GM18520 (cell line): ENCODE results near the gene GALNT13.

Experiments
- ATAC-seq: cut with Tn5 transposase; IDR thresholded peaks from one replicate; pipeline ENCODE4 v1.9.1; 2021; ENCODE audit not compliant: unreplicated experiment

Gene GALNT13

DNA sequence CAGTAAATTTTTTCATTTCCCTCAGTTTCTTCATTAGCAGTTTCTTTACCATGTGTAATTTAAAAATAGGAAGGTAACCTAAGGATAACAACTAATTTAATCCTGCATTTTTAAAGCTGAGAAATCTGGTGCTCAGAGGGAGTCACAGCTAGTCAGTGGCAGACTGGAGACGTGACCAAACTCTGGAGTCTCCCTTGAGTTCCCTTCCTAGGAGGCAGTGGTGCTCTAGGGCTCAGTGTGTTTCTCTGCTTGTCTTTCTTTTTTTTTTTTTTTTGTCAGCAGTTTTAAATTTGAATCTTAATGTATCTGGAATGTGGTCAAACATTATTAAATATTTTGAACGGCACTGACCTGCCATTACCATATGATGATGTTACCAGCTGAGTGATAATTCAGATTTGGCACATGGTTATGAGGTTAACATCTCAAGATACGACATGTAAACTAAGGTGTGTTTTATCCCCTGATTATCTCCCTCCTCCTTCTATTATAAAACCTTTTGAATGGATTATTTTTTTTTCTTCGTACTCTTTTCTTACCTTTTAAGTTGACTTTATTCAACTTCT, 226.2 kb downstream of the GALNT13 start:
- no peak for ATAC-seq

DNA sequence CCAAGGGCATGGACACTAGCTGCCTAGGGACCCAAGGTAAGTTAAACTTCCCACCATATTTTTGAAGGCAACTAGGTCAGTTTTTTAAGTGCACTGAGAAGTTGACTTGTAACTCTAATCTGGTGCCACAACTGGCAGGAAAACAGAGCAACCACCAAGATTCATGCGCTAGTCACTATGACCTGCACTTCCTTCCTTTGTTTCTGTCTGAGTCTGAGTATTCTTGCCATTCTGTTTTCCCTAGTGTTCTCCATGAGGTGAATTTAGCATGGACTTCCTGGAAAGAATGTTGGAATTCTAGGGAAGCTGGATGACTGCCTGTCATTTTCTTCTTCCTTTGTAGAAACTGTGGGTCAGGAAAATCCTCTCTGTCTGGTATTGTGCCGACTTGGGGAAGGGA, 249.0 kb downstream of the GALNT13 start:
- no peak for ATAC-seq

DNA sequence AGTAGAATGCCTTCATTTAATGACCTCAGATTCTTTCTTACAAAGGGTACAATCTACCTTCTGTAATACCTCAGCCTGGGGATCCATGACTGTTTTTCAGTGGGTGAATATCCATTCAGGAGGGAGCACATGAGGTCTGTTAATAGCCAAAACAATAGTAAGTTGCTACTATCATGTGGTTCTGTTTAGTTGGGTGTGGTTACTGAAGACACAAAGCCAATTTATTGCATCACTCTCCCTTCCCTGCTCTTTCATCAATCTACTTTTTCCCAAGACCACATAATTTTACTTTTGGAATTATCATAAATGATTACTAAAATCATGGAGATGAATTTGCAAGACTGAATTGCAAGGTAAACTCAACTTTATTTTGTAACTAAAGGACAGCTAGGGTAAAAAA, 254.2 kb downstream of the GALNT13 start:
- no peak for ATAC-seq

DNA sequence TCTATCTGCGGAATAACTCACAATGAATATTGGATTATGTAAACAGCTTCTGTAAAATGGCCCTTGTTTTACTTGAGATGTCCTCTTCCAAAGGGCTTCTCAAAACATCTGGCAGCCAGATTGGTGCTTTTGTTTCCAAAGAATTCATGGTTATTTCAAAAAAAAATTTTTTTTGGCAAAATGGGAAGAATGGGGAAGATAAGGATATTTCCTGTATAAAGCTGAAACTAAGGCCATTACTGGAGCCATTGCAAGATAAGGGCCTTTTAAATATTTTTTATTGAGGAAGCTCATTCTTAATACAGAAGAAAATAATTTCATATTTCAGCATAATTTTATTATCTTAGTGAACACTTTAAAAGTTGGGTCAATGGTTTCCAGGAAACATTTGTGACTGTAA, 259.1 kb downstream of the GALNT13 start:
- no peak for ATAC-seq

DNA sequence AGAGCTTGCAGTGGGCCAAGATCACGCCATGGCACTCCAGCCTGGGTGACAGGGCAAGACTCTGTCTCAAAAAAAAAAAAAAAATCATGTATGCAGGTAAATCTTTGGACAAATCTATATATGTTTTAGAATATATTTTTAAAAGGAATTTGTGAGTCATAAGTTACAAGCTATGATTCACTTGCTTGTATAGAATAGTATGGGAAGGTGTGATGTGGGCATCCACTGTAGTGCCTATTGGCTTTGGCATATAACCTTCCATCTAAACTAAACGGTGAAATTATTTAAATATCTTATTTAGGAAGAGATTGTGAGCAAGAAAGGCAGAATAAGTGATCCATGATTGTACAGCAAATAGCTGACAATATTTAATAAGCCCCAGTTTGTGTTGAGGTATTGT, 261.1 kb downstream of the GALNT13 start:
- no peak for ATAC-seq

DNA sequence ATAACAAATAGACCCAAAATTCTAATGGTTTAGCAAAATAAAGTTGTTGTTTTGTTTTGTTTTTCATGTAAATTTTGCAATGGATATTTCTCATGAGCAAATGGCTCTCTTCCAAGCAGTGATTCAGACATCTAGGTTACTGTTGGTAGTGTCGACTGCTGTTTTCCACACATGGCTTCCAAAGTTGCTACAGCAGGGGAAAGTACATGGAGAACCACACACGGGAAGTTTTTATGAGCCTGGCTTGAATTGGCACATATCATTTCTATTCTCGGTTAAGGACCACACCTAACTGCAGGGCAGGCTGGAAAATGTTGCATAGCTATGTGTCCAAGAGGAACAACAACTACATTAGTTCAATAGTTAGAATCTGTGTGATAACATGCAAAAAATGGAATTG, 262.1 kb downstream of the GALNT13 start:
- ATAC-seq = no peak

DNA sequence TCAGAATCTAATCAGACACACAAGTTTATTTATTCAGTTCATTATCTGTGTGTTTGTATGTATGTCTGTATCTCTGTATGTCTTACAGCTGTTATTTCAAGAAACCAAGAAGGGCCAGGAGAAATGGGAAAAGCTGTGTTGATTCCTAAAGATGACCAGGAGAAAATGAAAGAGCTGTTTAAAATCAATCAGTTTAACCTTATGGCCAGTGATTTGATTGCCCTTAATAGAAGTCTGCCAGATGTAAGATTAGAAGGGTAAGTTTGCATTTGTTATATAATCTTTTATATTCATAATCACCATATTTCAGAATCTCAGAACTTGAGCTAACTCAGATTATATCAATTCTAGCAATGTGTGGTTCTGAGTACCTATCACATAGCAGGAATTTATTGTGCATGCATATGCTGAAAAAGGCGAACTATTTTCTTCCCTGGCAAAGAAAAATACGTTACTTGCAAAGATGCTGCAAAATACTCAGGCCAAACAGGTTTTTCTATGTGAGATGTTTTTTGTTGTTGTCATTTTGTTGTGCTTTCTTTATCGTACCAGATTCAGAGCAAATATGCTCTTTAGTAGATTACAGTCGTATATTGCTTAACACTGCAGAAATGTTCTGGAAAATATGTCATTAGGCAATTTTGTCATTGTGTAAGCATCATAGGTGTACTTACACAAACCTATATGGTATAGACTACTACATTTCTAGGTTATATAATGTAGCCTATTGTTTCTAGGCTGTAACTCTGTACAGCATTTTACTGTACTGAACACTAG, 268.7 kb downstream of the GALNT13 start:
- ATAC-seq = no peak

DNA sequence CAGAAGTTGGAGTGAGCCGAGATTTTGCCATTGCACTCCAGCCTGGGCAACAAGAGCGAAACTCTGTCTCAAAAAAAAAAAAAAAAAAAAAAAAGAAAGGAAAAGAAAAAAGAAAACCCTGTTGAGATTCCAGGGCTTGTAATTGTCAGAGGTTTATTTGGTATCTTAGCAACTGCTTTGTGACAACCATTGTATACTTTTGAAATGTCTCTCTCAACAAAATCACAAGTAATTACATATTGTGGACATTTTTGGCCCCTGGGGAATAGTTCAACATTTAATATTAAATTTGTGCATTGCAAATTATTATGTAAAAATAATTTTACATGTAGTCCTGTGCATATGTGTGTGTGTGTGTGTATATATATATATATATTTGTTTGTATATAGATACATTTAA, 270.8 kb downstream of the GALNT13 start:
- ATAC-seq = no peak

DNA sequence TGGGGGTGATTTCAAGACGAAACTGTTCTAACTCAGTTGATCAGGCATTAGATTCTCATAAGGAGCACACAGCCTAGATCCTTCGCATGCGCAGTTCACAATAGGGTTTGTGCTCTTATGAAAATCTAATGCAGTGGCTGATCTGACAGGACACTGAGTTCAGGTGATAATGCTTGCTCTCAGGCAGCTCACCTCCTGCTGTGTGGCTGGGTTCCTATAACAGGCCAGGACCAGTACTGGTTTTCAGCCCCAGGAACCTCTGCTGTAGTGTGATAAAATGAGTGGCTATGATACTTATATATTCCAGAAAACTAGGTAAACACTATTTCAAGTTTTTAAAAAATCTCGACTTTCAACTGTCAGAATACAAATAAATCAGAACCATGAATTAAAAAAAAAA, 271.4 kb downstream of the GALNT13 start:
- no peak for ATAC-seq

DNA sequence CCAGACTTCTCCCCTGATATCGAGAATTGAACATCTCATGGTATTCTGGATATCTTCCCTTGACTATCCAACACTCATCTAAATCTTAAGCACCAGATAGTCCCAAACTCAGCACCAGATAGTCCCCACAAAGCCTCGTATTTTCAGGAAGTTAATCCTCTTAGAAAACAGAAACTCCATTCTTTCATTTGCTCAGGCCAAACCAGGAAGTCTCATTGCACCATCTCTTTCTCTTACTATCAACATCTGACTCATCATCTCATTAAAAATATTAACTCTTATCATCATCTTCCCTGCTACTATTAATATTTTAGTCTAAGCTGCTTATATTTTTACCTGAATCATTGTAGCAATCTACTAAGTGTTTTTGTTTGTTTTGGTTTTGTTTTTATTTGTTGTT, 286.4 kb downstream of the GALNT13 start:
- ATAC-seq = no peak

DNA sequence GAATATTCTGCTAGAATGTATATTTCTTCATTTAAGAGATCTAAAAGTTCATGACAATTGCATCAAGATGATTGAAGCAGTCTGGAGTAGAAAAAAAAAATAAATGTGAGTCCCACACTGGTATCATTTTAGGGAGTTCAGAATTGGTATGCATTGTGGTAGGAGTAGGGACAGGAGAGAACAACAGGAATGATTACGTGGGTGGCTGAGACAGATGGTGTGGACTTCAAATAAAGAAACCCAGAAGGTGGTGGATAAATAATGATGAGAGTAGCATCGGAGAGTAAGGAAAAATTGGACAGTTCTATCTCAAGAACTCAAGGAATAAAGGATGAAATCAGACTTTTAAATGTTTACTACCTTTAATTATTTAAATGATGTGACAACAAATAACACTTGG, 289.6 kb downstream of the GALNT13 start:
- ATAC-seq = no peak

DNA sequence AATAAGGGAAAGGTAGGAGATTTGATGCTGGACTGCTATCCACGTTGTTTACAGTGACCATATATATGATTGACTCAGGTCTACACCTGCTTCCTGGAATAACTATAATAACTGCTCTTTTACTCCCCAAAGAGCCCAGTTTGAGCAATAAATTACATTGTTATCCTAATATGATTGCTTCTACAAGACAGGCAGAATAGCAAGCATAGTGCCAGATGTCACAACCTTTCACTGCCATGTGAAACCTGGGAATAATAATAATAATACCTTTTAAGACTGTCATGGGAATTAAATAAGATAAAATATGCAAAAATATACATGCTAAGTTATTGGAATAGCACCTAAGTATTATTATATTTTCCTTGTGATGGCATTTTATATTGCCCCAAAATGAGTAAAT, 298.7 kb downstream of the GALNT13 start:
- ATAC-seq = no peak

DNA sequence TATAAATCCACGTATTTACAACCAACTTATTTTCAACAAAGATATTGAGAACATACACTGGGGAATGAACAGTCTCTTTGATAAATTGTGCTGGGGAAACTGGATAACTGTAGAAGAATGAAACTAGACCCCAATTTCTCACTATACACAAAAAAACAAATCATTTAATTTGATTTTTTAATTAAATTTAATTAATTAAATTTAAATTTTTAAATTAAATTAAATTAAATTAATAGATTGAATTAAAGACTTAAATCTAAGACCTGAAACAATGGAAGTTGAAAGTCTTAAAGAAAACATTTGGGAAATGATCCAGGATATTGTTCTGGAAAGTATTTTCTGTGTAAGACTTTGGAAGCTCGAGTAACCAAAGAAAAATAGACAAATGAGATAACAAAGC, 301.4 kb downstream of the GALNT13 start:
- no peak for ATAC-seq

DNA sequence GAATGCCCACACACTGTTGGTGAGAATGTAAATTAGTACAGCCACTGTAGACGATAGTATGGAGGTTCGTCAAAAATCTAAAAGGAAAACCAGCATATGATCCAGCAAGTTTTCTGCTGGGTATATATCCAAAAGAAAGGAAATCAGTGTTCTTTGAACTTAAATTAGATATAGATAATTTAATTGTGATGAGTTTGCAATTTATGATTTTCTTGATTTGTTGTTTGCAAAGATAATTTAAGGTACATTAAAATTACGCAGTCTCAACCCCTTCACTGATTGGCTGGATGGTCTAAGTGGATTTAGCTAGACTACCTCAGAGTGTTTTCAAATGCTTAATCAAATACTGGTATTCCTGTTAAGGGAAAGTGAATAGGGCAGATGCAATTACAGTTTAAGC, 302.2 kb downstream of the GALNT13 start:
- ATAC-seq = no peak

DNA sequence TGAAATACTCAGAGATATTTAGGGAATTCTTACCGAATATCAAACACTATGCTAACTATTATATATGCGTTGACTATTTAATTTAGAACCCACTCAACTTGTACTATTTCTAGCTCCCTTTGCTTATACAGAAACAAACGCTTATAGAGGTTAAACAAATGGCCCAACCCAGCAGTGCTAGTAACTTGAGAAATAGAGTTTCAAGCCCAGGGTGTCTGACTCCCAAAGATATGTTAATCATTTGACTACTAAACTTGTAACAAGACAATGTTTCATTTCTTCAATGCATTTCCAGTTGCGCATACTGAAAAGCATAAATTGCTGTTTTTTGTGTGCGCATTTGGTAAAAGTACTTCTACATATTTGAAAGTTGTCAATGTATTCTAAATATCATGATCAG, 310.3 kb downstream of the GALNT13 start:
- no peak for ATAC-seq

DNA sequence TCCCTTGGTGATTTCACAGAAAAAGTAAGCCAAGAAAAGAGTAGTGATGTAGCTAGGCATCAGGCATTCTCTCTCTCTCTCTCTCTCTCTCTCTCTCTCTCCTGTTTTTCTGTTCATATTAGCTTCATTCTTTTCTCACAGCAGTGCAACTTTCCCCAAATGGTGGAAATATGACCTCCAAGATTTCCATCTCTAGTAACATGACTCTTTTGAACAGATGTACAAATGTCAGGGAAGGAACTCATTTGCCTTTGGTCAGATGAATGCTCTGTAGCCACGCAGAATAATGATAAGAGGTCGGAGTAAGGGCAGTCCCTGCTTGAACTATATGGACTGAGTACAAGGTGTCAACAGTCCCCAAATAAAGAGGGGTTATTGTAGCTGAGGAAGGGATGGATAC, 316.2 kb downstream of the GALNT13 start:
- no peak for ATAC-seq

DNA sequence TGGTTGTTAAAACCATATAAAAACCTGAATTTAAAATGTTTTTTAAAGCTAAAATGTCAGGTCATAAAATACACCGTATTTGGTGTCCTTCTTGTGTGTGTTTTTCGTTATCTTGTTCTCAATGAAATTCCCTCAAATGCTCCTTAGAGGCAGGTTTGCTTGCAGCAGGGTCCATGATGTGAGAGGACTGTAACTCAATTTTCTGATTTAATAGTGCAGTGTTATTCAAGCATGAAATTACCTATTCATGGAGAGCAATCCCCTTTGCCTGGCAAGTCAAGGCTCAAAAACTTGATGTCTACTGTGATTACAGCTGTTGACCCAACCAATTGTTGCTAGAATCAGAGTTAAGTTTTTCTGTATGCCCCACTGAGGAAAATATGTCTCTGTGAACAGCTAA, 318.2 kb downstream of the GALNT13 start:
- no peak for ATAC-seq

DNA sequence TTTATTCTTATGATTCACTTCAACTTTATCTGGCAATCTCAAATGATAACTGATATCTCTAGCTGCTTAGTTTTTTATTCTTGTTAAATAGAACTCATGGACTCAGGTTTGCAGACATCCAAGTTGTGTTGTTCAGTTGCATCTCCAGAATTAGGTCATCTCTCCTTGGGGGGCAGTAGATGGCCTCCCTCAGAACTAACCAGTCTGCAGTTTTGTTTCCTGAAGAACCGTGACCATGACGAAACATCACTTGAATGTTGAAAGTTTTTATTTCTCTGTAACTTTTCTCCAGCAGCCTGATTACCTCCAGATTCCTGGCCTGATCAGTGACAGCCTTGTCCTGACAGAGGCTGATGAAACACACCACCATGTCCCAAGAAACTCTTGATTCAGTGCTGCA, 321.5 kb downstream of the GALNT13 start:
- ATAC-seq = no peak

DNA sequence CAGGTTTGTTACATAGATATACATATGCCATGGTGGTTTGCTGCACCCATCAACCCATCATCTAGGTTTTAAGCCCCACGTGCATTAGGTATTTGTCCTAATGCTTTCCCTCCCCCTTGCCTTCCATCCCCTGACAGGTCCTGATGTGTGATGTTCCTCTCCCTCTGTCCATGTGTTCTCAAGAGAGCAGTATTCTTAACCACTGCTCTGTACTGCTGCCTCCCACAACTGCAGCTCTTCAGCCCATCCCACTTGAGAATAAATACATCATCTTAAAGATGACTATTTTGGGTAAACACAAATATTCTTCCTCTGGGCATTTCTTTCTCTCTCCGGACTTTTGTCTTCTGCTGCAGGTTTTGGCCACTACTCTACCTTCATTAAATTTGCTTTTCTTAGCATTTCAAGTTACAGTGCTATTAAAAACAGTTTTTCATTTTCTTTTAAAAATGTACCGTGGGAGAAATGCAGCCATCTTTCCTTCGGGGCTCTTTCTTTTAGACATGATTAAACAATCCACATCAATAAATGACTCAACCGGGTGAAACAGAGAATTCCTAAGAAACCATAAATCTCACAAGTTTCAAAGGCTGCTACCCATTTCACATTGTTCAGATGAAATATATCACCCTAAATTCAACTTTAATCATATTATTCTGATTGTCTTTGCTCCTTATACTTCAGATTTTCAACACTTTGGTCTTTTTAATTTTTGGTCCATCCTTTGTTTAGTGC, 323.4 kb downstream of the GALNT13 start:
- no peak for ATAC-seq

DNA sequence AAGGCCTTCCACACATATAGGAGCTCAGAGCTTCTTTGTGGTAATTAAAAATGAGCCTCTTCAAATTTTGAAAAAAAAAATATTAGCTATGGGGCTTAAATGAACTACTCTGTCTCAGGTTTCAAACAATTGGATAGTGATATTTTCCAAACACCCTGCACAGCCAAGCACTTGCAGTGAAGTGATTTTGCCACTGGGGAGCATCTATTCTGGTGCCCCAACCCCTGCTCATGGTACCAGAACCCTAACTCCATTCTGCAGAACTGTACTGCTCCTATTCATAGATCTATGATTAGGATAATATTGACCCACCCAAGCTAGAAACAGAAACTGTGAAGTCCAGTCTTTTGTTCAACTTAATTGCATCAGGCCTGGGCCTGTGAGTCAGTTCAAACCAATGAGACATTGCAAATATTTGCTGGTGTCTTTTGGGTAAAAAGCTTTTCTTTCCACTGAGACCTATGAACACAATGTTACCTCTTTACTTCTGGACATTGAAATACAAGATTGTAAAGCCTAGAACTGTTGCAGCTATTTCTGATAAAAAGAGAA, 324.0 kb downstream of the GALNT13 start:
- no peak for ATAC-seq

DNA sequence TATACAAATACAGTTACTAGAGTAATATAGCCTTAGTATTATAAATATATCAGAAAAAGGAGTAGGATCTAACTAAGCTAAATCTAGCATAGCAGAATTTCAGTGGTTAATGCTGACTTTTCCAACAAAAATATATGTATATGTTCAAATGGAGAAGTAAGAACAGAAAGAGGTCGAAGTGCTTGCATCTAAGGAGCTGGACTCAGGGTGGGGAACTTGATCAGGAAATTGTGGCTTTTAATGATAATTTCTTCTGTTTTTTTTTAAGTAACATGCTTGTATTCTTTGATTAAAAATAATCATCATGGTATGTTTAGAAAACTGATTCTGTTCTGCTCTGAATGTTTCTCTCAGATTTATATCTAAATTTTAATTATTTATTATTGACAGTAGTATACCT, 327.1 kb downstream of the GALNT13 start:
- no peak for ATAC-seq

DNA sequence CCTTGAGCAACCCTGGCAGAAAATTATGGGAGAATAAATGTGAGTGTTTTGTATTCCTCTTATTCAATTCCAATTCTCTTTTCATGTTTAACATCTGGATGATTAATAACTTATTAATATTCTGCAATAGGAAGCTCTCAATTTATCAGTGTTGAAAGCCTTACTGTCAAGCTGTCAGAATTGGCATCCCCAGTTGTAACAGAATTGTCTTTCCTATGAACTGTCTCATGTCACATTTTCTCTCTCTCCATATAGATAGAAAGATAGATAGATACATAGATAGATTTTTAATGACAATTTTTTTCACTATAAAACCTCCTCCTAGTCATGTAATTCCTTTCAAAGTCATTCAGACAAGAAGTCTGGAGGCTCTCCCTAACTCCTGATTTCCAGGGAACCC, 331.5 kb downstream of the GALNT13 start:
- no peak for ATAC-seq
